Astrocyte (in vitro differentiated cells and primary cell): ENCODE results near the gene TBX2. TPM values are rescaled to one million over a fixed set of nuclear protein-coding genes. Genes with fewer than 3 reads are reported as not detected.

Experiments
- DNase-seq: peaks from one replicate; pipeline ENCODE4 v3.0.0-alpha.2; 2010; ENCODE audit warnings: low read depth
- FAIRE-seq: peaks from 2 replicates; lab custom pipeline; 2011; peaks lifted over from hg19 to GRCh38; lab: Jason Lieb, UNC
- H2AFZ ChIP-seq: 2 replicates; pipeline ENCODE4 v1.6.0; 2012; ENCODE audit warnings: low read depth, low read length, inconsistent platforms
- H3K27ac ChIP-seq: 2 replicates; pipeline ENCODE4 v1.5.1; 2011; ENCODE audit warnings: low read depth, low read length, inconsistent platforms
- H3K27me3 ChIP-seq: 2 replicates; pipeline ENCODE4 v1.6.0; 2011; ENCODE audit warnings: low read length, inconsistent platforms; ENCODE audit not compliant: insufficient read depth
- H3K36me3 ChIP-seq: 2 replicates; pipeline ENCODE4 v1.5.1; 2011; ENCODE audit warnings: low read length, inconsistent platforms; ENCODE audit not compliant: insufficient read depth
- H3K4me1 ChIP-seq: 2 replicates; pipeline ENCODE4 v1.5.1; 2011; ENCODE audit warnings: low read length, inconsistent platforms; ENCODE audit not compliant: insufficient read depth
- H3K4me2 ChIP-seq: 2 replicates; pipeline ENCODE4 v1.6.0; 2012; ENCODE audit warnings: low read length, inconsistent platforms
- H3K4me3 ChIP-seq: 2 replicates; pipeline ENCODE4 v1.5.1; 2011; ENCODE audit warnings: low read depth, mild to moderate bottlenecking, low read length, inconsistent platforms; ENCODE audit not compliant: insufficient read depth
- H3K79me2 ChIP-seq: 2 replicates; pipeline ENCODE4 v1.6.0; 2012; ENCODE audit warnings: mild to moderate bottlenecking, low read length, inconsistent platforms; ENCODE audit not compliant: insufficient read depth
- H3K9ac ChIP-seq: 2 replicates; pipeline ENCODE4 v1.6.0; 2012; ENCODE audit warnings: mild to moderate bottlenecking, low read length, inconsistent platforms
- H3K9me3 ChIP-seq: 2 replicates; pipeline ENCODE4 v1.5.1; 2012; ENCODE audit warnings: low read depth, mild to moderate bottlenecking, low read length, inconsistent platforms; ENCODE audit not compliant: insufficient read depth
- H4K20me1 ChIP-seq: 2 replicates; pipeline ENCODE4 v1.6.0; 2012; ENCODE audit warnings: low read length, inconsistent platforms; ENCODE audit not compliant: insufficient read depth
- H3K27ac Mint-ChIP-seq: one replicate; pipeline ENCODE4 v1.8.0; 2021; ENCODE audit warnings: mild to moderate bottlenecking, mixed read lengths; ENCODE audit not compliant: unreplicated experiment
- H3K27me3 Mint-ChIP-seq: one replicate; pipeline ENCODE4 v1.8.0; 2021; ENCODE audit warnings: low read depth, mixed read lengths; ENCODE audit not compliant: unreplicated experiment
- H3K36me3 Mint-ChIP-seq: one replicate; pipeline ENCODE4 v1.8.0; 2021; ENCODE audit warnings: low read depth, mixed read lengths; ENCODE audit not compliant: unreplicated experiment
- H3K4me1 Mint-ChIP-seq: one replicate; pipeline ENCODE4 v1.8.0; 2021; ENCODE audit warnings: low read depth, mixed read lengths; ENCODE audit not compliant: unreplicated experiment
- H3K4me3 Mint-ChIP-seq: one replicate; pipeline ENCODE4 v1.8.0; 2021; ENCODE audit warnings: mild to moderate bottlenecking, moderate library complexity, mixed read lengths; ENCODE audit not compliant: unreplicated experiment
- H3K9me3 Mint-ChIP-seq: one replicate; pipeline ENCODE4 v1.8.0; 2021; ENCODE audit warnings: mild to moderate bottlenecking, mixed read lengths; ENCODE audit not compliant: unreplicated experiment
- EZH2 ChIP-seq: IDR thresholded peaks from 2 replicates; pipeline ENCODE4 v1.6.1; 2012; ENCODE audit warnings: mild to moderate bottlenecking, low read length, inconsistent platforms; ENCODE audit not compliant: insufficient read depth
- total RNA-seq: library from RNA; stranded (reverse); gene quantifications from 2 replicates; pipeline ENCODE4 v1.2.1, GENCODE V29; 2021
- TF ChIP-seq, protein P1 (sequence below): IDR thresholded peaks from 2 replicates; pipeline ENCODE4 v1.5.1; 2011; ENCODE audit warnings: low read depth, mild to moderate bottlenecking, inconsistent platforms, low read length, moderate library complexity; ENCODE audit not compliant: insufficient read depth

Gene TBX2
- total RNA-seq, 1 donor from 2014 or later, result 0.50 TPM

DNA sequence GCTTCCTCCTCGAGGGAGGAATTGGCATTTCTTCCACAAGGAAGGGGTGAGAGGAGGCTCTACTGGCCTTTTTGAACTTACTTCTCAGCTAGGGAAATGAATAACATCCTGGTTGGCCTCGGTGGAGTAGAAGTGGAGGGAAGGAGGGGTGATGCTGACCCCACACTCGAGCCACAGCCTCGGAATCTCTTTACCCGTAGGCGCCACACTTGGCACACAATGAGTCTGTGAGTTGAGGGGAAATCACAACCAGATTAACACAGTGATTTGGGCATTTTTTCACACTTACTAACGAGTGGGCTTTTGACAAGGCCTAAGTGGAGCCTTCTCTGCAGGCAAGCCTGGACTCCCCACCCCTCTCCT, 47.3 kb upstream of the TBX2 start:
- no peak overlapping the region for H3K27ac Mint-ChIP-seq
- H2AFZ ChIP-seq, result no peak overlapping the region
- no peak for TF ChIP-seq EZH2
- TF ChIP-seq, protein P1, sequence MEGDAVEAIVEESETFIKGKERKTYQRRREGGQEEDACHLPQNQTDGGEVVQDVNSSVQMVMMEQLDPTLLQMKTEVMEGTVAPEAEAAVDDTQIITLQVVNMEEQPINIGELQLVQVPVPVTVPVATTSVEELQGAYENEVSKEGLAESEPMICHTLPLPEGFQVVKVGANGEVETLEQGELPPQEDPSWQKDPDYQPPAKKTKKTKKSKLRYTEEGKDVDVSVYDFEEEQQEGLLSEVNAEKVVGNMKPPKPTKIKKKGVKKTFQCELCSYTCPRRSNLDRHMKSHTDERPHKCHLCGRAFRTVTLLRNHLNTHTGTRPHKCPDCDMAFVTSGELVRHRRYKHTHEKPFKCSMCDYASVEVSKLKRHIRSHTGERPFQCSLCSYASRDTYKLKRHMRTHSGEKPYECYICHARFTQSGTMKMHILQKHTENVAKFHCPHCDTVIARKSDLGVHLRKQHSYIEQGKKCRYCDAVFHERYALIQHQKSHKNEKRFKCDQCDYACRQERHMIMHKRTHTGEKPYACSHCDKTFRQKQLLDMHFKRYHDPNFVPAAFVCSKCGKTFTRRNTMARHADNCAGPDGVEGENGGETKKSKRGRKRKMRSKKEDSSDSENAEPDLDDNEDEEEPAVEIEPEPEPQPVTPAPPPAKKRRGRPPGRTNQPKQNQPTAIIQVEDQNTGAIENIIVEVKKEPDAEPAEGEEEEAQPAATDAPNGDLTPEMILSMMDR, result no peak
- no peak overlapping the region for H3K27ac ChIP-seq
- H3K79me2 ChIP-seq, result no peaks in the 10 kb centered on the region
- no peaks in the 10 kb centered on the region for H3K27me3 ChIP-seq
- H3K36me3 ChIP-seq, result no peaks in the 10 kb centered on the region
- DNase-seq (no peak), FAIRE-seq (no peak)
- H3K4me1 Mint-ChIP-seq, result peaks cover 4% of the 10 kb centered on the region
- H3K4me1 ChIP-seq, result no peaks in the 10 kb centered on the region
- no peak overlapping the region for H3K9ac ChIP-seq
- no peak overlapping the region for H3K4me3 Mint-ChIP-seq
- no peaks in the 10 kb centered on the region for H3K9me3 ChIP-seq
- no peaks in the 10 kb centered on the region for H3K9me3 Mint-ChIP-seq
- peaks cover 3% of the 10 kb centered on the region for H3K36me3 Mint-ChIP-seq
- H4K20me1 ChIP-seq, result no peaks in the 10 kb centered on the region
- no peak overlapping the region for H3K4me2 ChIP-seq
- H3K4me3 ChIP-seq, result no peak overlapping the region
- H3K27me3 Mint-ChIP-seq, result peaks cover 4% of the 10 kb centered on the region

DNA sequence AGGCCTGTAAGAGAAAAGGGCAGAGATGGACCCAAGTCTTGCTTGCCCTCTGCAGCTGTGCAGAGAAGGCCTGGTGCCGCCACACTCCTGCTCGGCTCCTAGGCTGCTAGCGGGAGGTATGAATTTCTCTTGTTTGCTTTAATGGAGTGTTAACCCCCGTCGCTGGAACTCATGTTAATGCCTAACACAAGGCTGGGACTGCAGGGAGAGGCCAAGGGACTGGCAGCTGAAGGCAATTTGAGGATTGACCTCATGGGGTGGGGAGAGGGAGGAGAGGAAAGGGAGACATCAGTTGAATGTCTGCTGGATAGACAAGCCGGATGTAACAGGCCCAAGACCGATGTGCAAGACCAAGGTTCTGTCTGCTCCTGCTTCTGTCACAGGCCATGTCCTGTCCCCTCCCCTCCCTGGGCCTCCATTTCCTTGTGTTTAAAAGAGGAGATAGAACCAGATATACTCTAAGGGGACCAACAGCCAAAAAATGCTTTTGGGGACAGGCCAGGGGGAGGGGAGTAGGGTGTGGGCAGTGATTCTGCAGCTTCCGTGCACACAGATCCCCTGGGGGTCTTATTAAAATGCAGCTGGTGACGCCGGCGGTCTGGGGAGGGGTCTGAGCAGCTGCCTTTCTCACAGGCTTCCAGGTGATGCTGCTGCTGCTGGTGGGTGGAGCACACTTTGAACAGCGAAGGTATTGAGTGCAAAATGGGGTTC, 46.7 kb upstream of the TBX2 start:
- DNase-seq, result no peak
- peaks cover 3% of the 10 kb centered on the region for H3K36me3 Mint-ChIP-seq
- H2AFZ ChIP-seq, result no peak overlapping the region

More for the DNA sequence above, 46.7 kb upstream of the TBX2 start:
- Mint-ChIP-seq H3K4me3 (no peak overlapping the region), H3K4me1 (peaks cover 4% of the 10 kb centered on the region), H3K27me3 (peaks cover 4% of the 10 kb centered on the region), H3K9me3 (no peaks in the 10 kb centered on the region), H3K27ac (no peak overlapping the region)
- H3K4me1 ChIP-seq, result no peaks in the 10 kb centered on the region
- no peaks in the 10 kb centered on the region for H3K9me3 ChIP-seq
- no peaks in the 10 kb centered on the region for H3K36me3 ChIP-seq
- H3K4me3 ChIP-seq, result no peak overlapping the region
- no peaks in the 10 kb centered on the region for H4K20me1 ChIP-seq
- H3K79me2 ChIP-seq, result no peaks in the 10 kb centered on the region
- FAIRE-seq, result no peak
- H3K27me3 ChIP-seq, result no peaks in the 10 kb centered on the region
- H3K9ac ChIP-seq, result no peak overlapping the region
- TF ChIP-seq, protein P1, result no peak
- peak; percentile 30 for TF ChIP-seq EZH2
- H3K27ac ChIP-seq, result no peak overlapping the region
- no peak overlapping the region for H3K4me2 ChIP-seq
